ENCODE results near the gene LAMTOR2.

The LAMTOR2 gene

DNA sequence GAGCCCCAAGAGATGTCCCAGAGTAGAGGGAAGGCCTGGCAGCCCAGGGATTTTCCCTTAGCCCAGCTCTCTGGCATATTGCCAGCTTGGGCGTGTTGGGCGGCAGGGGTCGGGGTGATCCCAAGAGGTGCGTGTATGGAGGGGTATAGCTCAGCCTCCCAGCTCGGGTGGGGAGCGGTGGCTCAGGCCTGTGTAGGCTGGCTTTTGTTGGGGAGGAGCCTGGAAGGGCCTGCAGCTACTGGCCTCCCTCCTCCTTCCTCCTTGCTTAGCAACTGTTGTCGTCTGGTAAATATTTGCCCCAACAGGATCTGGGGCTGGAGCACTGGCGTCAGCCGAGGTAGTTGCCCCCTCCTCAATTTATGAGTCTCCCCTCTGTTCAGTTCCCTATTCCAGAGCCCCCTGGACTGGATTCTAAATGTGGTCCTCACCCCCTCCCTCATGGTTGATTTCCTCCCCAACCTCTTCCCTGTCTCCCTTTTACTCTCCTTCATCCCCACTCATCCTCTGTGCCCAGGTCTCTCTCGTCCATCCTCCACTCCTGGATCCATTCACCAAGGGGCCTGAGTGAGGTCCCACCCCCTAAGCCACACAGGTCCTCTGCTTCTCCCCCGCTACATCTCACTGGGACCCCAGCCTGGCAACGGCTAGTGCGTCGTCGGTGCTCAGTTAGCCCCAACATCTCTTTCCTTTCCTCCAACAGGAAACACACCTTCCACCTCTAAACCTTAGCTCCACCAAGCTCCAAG, 49.7 kb downstream of the LAMTOR2 start:
- Histone ChIP-seq H3K27ac (peak overlapping the region; percentile 12; the same call in 1 of the 2 replicates), H3K4me3 (ENCODE audit: low read depth, low read length) (no peak overlapping the region), H3K36me3 (0 out of 2 replicates have a peak, but pooled peaks cover 3% of the 10 kb centered on the region), H3K9me3 (ENCODE audit: severe bottlenecking) (no peaks in the 10 kb centered on the region), H3K27me3 (ENCODE audit: insufficient read depth, low read depth, severe bottlenecking) (no peaks in the 10 kb centered on the region)
- no peak for DNase-seq
- TF ChIP-seq, protein P1, sequence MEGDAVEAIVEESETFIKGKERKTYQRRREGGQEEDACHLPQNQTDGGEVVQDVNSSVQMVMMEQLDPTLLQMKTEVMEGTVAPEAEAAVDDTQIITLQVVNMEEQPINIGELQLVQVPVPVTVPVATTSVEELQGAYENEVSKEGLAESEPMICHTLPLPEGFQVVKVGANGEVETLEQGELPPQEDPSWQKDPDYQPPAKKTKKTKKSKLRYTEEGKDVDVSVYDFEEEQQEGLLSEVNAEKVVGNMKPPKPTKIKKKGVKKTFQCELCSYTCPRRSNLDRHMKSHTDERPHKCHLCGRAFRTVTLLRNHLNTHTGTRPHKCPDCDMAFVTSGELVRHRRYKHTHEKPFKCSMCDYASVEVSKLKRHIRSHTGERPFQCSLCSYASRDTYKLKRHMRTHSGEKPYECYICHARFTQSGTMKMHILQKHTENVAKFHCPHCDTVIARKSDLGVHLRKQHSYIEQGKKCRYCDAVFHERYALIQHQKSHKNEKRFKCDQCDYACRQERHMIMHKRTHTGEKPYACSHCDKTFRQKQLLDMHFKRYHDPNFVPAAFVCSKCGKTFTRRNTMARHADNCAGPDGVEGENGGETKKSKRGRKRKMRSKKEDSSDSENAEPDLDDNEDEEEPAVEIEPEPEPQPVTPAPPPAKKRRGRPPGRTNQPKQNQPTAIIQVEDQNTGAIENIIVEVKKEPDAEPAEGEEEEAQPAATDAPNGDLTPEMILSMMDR (IDR thresholded peaks at IDR 0.05; ENCODE audit: low read depth, low read length), result no peak

DNA sequence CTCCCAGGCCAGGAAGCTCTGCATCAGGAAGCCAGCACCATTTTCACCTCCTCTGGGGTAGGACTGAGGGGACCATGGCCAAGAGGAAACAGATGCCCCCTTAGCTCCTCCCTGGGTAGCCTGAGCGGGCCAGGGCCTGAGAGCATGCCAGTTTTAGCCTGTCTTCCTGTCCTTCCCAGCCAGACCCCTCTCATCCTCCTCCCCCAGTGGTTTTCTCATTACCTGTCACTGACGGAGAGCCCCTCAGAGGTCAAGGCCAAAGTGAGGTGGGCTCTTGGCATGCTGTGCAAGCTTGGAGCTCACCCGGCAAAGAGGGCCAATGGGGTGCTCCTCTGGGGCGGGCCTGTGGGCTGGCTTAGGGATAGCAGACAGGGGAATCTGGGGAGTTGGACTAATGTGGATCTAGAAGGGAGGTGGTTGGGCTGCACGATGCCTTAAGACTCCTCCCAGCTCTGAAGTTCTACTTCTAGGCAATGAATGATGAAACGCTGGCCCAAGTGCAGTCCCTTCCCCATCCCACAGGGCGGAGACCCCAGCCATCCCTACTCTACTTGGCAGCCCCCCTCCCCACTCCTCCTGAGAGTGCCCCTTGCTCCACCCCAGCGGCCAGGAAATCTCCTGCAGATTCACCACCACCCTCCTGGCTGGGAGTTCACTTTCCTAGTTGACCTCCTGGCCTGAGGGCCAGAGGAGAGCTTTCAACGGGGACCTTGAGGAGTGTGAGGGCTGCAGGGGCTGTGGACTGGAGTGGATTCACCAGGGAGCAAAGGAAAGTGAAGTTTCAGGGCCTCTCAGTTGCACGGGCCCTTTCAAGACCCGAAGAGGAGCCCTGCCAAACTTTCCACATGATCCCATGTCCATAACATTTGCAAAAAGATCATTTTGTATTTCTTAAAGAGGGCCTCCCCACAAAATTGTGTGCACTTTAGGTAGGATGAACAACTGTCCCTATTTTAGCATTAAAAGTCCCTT, 50.6 kb downstream of the LAMTOR2 start:
- TF ChIP-seq, protein P1 (IDR thresholded peaks at IDR 0.05; ENCODE audit: low read depth, low read length), result no peak
- DNase-seq, result no peak

DNA sequence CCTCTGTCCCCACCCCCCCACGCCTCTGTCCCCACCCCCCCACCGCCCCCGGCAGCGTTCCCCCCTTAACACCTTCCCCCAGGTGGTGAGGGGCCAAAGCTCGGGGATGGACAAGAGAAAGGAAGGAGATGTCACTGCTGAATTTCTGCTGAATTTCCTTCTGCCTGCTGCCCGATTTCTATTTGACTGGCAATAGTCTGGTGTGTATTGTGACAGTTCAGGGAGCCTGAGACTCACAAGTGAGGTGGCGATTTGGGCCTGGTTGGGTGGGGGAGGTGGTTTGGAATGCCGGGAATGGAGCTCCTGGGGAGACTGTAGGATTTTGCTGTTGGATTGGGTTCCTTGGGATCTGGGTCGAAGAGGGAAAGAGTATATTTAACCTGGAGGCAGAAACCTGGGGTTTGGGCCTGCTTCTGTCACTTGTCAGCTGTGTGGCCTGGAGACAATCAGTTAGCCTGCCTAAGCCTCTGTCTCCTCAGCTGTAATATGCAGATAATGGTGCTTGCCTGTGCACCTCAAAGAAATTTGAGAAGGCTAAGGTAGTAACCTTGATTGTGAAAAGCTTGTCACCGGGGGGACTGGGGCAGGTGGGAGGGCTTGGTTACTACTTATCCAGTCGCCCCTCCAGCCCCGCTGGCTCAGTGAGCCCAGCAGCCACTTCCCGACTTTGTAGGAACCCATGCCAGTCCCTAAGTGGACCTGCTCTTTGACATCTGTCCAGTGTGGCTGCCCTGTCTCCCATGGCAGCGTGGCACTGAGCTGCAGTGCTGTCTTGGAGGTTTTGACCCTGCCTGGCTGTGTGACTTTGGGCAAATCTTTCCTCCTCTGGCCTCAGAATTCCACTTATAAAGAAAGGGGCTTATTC, 52.3 kb downstream of the LAMTOR2 start:
- Histone ChIP-seq H3K36me3 (0 out of 2 replicates have a peak, but pooled peaks cover 3% of the 10 kb centered on the region), H3K27ac (peak overlapping the region; percentile 61), H3K4me3 (ENCODE audit: low read depth, low read length) (no peak overlapping the region), H3K9me3 (ENCODE audit: severe bottlenecking) (no peaks in the 10 kb centered on the region), H3K27me3 (ENCODE audit: insufficient read depth, low read depth, severe bottlenecking) (no peaks in the 10 kb centered on the region)
- TF ChIP-seq, protein P1 (IDR thresholded peaks at IDR 0.05; ENCODE audit: low read depth, low read length), result no peak
- no peak for DNase-seq

More for the DNA sequence above, 50.6 kb downstream of the LAMTOR2 start:
- Histone ChIP-seq H3K27me3 (ENCODE audit: insufficient read depth, low read depth, severe bottlenecking) (no peaks in the 10 kb centered on the region), H3K36me3 (0 out of 2 replicates have a peak, but pooled peaks cover 3% of the 10 kb centered on the region), H3K4me3 (ENCODE audit: low read depth, low read length) (peak overlapping the region; percentile 44), H3K9me3 (ENCODE audit: severe bottlenecking) (no peaks in the 10 kb centered on the region), H3K27ac (peak overlapping the region; percentile 80)

DNA sequence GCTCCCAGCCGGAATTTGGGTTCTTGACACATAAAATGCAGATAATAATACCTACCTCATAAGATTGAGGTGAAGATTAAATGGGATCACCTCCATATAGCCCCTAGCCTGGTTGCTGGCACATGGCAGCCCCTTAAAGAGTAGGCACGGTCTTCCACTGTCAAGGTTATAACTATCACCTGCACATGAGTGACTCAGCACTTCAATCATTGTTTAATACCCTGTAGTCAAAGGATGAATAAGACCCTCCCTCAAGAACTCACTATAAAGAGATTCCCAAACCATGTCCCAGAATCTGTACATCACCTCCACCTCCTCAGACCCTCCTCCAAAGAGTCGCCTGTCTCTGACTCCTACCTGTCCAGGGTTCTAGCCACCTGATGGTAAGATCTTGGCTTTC, 53.5 kb downstream of the LAMTOR2 start:
- Histone ChIP-seq H3K27me3 (ENCODE audit: insufficient read depth, low read depth, severe bottlenecking) (no peaks in the 10 kb centered on the region), H3K9me3 (ENCODE audit: severe bottlenecking) (no peaks in the 10 kb centered on the region), H3K27ac (no peak overlapping the region), H3K36me3 (no peaks in the 10 kb centered on the region), H3K4me3 (ENCODE audit: low read depth, low read length) (no peak overlapping the region)
- no peak for DNase-seq
- TF ChIP-seq, protein P1 (IDR thresholded peaks at IDR 0.05; ENCODE audit: low read depth, low read length), result no peak
